ENCODE data around the gene PELI2. TPM values are rescaled to one million over a fixed set of nuclear protein-coding genes. Genes with fewer than 3 reads are reported as not detected.

The PELI2 gene, protein sequence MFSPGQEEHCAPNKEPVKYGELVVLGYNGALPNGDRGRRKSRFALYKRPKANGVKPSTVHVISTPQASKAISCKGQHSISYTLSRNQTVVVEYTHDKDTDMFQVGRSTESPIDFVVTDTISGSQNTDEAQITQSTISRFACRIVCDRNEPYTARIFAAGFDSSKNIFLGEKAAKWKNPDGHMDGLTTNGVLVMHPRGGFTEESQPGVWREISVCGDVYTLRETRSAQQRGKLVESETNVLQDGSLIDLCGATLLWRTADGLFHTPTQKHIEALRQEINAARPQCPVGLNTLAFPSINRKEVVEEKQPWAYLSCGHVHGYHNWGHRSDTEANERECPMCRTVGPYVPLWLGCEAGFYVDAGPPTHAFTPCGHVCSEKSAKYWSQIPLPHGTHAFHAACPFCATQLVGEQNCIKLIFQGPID
- 1 to 10 TPM; 2.5 to 3.6 TPM for total RNA-seq

DNA sequence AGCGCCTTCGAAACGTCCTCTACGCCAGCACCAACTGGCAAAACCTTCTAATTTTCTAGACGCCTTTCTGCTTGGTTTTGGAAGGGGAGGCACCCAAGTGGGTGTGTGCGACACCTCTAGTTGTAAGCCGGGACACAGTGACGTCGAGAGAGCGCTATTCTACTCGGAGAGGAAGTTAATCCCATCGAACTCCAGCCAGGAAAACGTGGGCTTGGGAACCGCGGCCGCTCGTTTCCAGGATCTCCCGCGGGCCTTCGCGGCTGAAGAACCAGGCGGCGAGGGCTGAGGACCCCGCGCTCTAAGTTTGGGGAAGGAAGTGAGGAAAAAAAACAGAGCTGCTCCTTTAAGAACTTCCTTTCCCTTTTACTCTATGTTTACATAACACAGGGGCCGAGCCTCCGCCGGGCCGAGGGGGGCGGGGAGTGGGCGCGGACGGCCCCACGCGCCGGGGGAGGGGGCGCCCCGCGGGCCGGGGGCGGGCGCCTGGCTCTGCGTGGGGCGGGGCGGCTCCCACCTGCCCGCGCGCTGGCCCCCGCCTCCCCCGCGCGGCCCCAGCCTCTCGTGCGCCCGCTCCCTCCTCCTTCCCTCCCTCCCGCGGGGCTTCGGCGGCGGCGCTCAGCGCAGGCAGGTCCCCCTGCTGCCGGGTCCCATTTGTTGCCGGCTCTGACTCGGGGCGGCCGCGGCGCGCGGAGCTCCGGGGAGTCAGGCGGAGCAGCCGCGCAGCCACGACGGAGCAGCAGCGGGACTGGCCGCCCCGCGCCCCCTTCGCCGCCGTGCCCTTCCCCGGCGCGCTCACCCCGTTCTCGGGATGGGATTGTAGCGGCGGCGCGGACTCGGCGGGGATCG, at the start of gene PELI2:
TSS of gene PELI2 (plus strand) at position 647 of the 846 bp plus-strand sequence. CDS start 250 bp downstream, outside the sequence.
- CTCF ChIA-PET, result interaction anchor here (1.0 to 1.3 kb wide), 2 partner anchors 9 to 11 kb away, joined by 5 read pairs; no protein-coding TSS in a partner anchor
- Mint-ChIP-seq H3K27me3 (peaks cover 42% of the 10 kb centered on the region), H3K36me3 (ENCODE audit: low read depth) (no peaks in the 10 kb centered on the region), H3K27ac (peak within 1 kb of the TSS; percentile 92), H3K4me1 (peaks cover 35% of the 10 kb centered on the region), H3K4me3 (peak within 1 kb of the TSS; percentile 87), H3K9me3 (no peaks in the 10 kb centered on the region)
- DNase-seq, result peak; percentile 82
- POLR2A ChIA-PET, result no interaction called here

DNA sequence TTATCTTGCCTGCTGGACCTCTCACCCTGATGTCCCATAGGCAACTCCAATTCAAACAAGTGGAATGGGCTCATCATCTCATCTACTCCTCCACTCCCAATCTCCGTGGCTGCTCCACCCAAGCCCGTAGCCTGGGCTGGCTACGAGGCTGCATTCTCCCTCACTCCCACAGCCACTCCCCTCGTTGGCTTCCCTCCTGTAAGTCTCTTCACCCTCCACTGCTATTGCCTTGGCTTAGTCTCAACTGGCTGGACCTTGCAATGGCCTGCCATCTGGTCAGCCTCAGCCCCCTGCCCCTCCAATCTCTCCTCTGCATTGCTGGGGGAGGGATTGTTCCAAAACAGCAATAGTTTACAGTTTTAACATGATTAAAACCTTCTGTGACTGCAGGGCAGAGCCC, 44.4 kb upstream of the PELI2 start:
- POLR2A ChIA-PET, result no interaction called here
- Mint-ChIP-seq H3K27me3 (peaks cover 6% of the 10 kb centered on the region), H3K27ac (no peak overlapping the region), H3K36me3 (ENCODE audit: low read depth) (no peaks in the 10 kb centered on the region), H3K4me3 (no peak overlapping the region), H3K9me3 (no peaks in the 10 kb centered on the region), H3K4me1 (no peaks in the 10 kb centered on the region)
- CTCF ChIA-PET, result no interaction called here
- DNase-seq, result no peak

DNA sequence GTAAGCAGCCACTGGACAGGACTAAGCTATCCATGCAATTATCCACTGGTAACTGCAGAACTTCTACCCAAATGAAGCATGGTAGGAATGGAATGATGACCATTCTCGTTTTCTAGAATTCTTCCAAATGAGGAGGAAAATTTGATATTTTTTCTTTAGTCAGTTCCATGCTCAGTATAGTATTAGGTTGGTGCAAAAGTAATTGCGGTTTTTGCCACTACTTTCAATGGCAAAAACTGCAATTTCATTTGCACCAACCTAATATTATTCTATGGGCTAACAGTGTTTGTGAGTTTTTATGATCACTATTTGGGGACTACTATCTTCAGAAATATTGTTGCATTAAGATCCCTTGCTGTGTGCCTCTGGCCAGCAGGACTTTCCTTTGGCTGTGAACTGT, 42.9 kb upstream of the PELI2 start:
- H3K4me1 Mint-ChIP-seq, result no peaks in the 10 kb centered on the region
- ChIA-PET POLR2A (no interaction called here), CTCF (no interaction called here)
- H3K27me3 Mint-ChIP-seq, result peaks cover 6% of the 10 kb centered on the region
- no peak for DNase-seq
- no peaks in the 10 kb centered on the region for H3K36me3 Mint-ChIP-seq (ENCODE audit: low read depth)
- H3K9me3 Mint-ChIP-seq, result no peaks in the 10 kb centered on the region
- no peak overlapping the region for H3K27ac Mint-ChIP-seq
- no peak overlapping the region for H3K4me3 Mint-ChIP-seq

DNA sequence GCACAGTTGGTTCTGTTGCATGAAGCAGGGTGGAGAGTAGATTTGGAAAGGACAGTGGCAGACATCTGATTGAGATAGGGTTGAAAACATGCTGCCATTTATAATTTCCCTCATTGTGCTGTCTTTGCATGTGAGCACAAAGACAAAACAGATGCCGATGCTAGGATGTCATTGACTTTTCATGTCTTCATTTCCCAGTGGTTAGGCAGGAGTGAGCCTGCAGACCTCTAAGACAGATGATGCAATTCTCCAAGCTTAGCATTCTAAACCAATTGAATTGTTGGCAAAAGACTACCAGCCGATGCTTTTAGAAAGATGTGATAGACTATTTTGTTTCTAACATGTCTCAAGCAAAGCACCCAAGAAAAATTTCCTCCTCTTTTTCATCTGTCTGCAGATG, 37.1 kb upstream of the PELI2 start:
- CTCF ChIA-PET, result interaction anchor here (0.6 to 1.1 kb wide), 2 partner anchors 244 to 1122 kb away, joined by 3 to 4 read pairs; no protein-coding TSS in a partner anchor
- peaks cover 26% of the 10 kb centered on the region for H3K27me3 Mint-ChIP-seq
- DNase-seq, result no peak
- H3K4me1 Mint-ChIP-seq, result no peaks in the 10 kb centered on the region
- H3K4me3 Mint-ChIP-seq, result no peak overlapping the region
- no peaks in the 10 kb centered on the region for H3K36me3 Mint-ChIP-seq (ENCODE audit: low read depth)
- no peaks in the 10 kb centered on the region for H3K9me3 Mint-ChIP-seq
- H3K27ac Mint-ChIP-seq, result no peak overlapping the region
- POLR2A ChIA-PET, result no interaction called here

DNA sequence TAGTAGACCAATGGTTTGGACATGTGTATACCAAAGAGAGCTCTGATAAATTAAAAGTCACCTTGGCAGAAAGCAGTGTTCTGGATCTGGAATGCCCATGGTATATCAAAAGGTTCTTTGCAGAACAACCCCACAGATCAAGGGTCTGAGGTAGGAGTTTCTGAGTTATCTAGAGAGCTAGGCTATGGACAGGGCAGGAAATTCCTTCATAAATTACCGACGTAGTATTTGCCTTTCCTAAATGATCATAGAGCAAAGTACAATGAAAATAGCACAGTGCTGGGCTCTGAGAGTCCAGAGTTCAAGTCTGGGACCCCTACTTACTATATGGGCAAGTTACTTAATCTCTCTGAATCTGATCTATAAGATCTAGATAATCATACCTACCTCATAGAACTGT, 35.3 kb upstream of the PELI2 start:
- H3K9me3 Mint-ChIP-seq, result no peaks in the 10 kb centered on the region
- H3K27ac Mint-ChIP-seq, result no peak overlapping the region
- no peak for DNase-seq
- no peaks in the 10 kb centered on the region for H3K4me1 Mint-ChIP-seq
- no peaks in the 10 kb centered on the region for H3K36me3 Mint-ChIP-seq (ENCODE audit: low read depth)
- H3K4me3 Mint-ChIP-seq, result no peak overlapping the region
- ChIA-PET CTCF (no interaction called here), POLR2A (no interaction called here)
- H3K27me3 Mint-ChIP-seq, result peaks cover 27% of the 10 kb centered on the region

DNA sequence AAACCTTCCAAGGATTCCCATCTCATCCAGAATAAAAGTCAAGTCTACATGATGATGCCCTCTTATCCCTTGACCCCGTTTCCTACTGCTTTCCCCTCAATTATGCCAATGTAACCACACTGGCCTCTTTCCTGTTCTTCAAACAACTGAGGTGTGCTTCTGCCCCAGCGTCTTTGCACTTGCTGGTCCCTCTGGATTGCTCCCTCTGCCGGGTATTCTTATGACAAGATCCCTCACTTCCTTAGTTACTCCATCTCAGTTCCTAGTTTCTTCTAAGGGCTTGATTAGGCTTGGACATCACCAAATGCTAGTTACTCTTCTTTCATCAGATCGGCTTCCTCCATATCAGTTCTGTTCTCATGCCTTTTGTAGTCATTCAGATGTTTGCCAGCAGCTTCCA, 32.7 kb upstream of the PELI2 start:
- ChIA-PET CTCF (no interaction called here), POLR2A (no interaction called here)
- no peaks in the 10 kb centered on the region for H3K4me1 Mint-ChIP-seq
- no peaks in the 10 kb centered on the region for H3K9me3 Mint-ChIP-seq
- H3K4me3 Mint-ChIP-seq, result no peak overlapping the region
- H3K27ac Mint-ChIP-seq, result no peak overlapping the region
- no peaks in the 10 kb centered on the region for H3K36me3 Mint-ChIP-seq (ENCODE audit: low read depth)
- H3K27me3 Mint-ChIP-seq, result peaks cover 33% of the 10 kb centered on the region
- DNase-seq, result no peak

DNA sequence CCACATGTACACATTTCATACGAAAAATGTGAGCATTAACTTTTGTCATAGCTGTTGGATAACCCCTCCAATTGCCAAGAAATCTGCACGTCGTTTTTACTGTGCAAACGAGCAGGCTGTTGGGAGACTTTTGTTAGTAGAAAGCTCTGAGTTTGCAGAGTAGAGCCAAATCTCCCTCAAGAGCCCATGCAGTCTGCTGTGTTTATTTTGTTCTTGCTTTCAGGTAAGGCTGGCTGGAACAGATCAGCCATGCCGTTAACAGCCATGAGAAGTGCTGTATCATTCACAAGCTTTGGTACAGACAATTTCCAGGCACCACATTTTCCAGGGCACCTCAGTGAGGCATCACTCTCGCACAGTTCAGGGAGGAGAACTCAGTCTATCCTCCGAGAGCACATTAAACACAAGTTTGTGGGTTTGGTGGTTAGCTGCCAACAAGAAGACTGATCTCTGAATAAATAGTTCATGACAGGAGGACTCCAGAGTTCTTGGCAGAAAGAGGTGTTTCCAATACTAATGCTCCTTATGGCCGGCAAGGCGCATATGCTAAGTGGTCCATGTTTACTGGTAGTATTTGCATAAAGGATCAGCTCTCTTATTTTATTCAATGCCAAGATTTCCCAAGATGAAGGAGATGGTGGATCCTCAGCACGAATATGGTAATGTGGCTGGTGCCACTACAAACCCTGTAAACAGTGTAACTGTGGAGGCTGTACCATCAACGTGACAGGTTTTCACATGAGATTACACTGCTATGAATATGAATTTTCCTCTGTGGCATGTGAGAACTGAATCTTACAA, 30.3 kb upstream of the PELI2 start:
- POLR2A ChIA-PET, result no interaction called here
- Mint-ChIP-seq H3K9me3 (no peaks in the 10 kb centered on the region), H3K27me3 (peaks cover 25% of the 10 kb centered on the region), H3K4me1 (no peaks in the 10 kb centered on the region), H3K27ac (no peak overlapping the region), H3K4me3 (no peak overlapping the region), H3K36me3 (ENCODE audit: low read depth) (no peaks in the 10 kb centered on the region)
- CTCF ChIA-PET, result no interaction called here
- no peak for DNase-seq

DNA sequence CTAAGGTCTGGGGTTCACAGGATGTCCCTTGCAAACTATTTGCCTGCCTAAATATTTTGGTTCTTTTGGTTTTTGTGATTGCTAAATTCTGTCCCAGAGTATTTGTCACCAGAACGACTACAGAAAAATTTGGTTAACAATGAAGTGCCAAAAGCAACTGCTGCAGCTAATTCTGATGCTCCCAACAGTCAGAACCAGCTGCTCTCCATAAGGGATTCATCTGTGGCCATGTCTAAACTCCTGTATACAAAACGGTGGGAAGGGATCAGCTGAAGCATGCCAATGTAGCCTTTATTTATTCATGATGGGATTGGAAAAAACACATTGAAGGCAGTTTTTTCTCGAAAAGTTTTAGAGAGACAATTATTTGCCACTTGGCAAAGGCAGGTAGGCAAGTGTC, 29.3 kb upstream of the PELI2 start:
- POLR2A ChIA-PET, result no interaction called here
- DNase-seq, result no peak
- peaks cover 21% of the 10 kb centered on the region for H3K27me3 Mint-ChIP-seq
- H3K4me3 Mint-ChIP-seq, result no peak overlapping the region
- CTCF ChIA-PET, result interaction anchor here (0.6 kb wide), 1 partner anchor 369 kb away, joined by 4 read pairs; no protein-coding TSS in a partner anchor
- H3K36me3 Mint-ChIP-seq (ENCODE audit: low read depth), result no peaks in the 10 kb centered on the region
- H3K4me1 Mint-ChIP-seq, result no peaks in the 10 kb centered on the region
- H3K9me3 Mint-ChIP-seq, result no peaks in the 10 kb centered on the region
- H3K27ac Mint-ChIP-seq, result no peak overlapping the region

DNA sequence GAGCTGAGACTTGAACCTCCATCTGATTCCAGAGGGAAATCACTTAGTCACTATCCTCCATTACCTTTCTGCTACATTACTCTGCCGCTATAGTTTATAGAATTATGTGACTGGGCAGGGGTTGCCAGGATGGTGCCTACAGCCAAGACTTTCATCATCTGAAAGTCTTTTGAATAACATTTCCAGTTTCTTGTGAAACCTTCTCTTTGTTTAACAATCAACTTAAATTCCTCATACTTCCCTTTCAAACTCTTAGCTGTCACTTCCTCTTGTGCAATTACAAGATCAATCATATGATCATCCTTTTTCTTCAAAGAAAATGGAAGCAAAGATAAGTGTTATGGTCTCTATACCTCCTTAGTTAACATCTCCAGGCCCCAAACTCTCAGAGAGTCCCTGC, 25.4 kb upstream of the PELI2 start:
- Mint-ChIP-seq H3K27ac (no peak overlapping the region), H3K9me3 (no peaks in the 10 kb centered on the region), H3K27me3 (peaks cover 14% of the 10 kb centered on the region), H3K36me3 (ENCODE audit: low read depth) (no peaks in the 10 kb centered on the region), H3K4me3 (no peak overlapping the region), H3K4me1 (no peaks in the 10 kb centered on the region)
- POLR2A ChIA-PET, result no interaction called here
- CTCF ChIA-PET, result interaction anchor here (0.6 kb wide), 1 partner anchor 413 kb away, joined by 4 read pairs; no protein-coding TSS in a partner anchor
- DNase-seq, result no peak

DNA sequence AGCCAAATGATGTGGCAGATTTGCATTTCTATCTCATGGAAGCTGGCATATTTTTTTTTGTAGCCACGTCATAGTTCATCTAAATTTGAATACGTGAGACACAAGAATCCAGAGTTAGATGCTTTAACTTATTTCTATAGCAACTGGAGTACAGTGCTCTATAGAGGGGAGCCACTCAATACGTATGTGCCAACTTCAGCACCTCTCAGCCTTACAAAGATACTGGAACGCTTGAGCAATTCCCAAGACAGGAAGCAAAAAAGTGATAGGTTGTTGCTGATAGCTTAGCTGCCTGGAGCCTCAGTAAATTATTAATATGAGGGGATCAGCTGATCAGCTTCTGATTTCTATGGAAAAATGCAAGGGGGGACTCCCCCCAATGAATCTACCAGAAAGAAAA, 24.1 kb upstream of the PELI2 start:
- Mint-ChIP-seq H3K4me1 (no peaks in the 10 kb centered on the region), H3K27me3 (peaks cover 12% of the 10 kb centered on the region), H3K9me3 (no peaks in the 10 kb centered on the region), H3K27ac (no peak overlapping the region), H3K36me3 (ENCODE audit: low read depth) (no peaks in the 10 kb centered on the region), H3K4me3 (no peak overlapping the region)
- no peak for DNase-seq
- POLR2A ChIA-PET, result no interaction called here
- CTCF ChIA-PET, result no interaction called here

DNA sequence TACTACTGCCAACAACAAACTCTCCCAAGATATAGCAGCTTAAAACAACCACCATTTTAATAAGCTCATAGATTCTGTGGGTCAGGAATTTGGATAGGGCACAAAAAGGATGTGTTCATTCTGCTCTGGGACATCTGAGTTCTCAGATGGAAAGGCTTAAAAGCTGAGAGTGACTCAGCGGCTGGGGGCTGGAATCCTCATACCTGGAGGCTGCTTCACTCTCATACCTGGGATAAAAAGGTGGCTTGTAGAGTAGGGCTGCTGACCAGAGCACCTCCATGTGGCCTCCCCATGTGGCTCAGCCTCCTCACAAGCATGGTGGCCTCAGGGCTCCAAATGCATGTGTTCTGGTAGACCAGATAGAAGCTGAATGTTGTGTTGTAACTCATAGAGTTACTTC, 20.2 kb upstream of the PELI2 start:
- H3K4me1 Mint-ChIP-seq, result no peaks in the 10 kb centered on the region
- H3K9me3 Mint-ChIP-seq, result no peaks in the 10 kb centered on the region
- H3K4me3 Mint-ChIP-seq, result no peak overlapping the region
- ChIA-PET CTCF (interaction anchor here (0.7 kb wide), 1 partner anchor 8 kb away, joined by 3 read pairs; no protein-coding TSS in a partner anchor), POLR2A (no interaction called here)
- peaks cover 12% of the 10 kb centered on the region for H3K27me3 Mint-ChIP-seq
- DNase-seq, result no peak
- H3K27ac Mint-ChIP-seq, result no peak overlapping the region
- H3K36me3 Mint-ChIP-seq (ENCODE audit: low read depth), result no peaks in the 10 kb centered on the region

DNA sequence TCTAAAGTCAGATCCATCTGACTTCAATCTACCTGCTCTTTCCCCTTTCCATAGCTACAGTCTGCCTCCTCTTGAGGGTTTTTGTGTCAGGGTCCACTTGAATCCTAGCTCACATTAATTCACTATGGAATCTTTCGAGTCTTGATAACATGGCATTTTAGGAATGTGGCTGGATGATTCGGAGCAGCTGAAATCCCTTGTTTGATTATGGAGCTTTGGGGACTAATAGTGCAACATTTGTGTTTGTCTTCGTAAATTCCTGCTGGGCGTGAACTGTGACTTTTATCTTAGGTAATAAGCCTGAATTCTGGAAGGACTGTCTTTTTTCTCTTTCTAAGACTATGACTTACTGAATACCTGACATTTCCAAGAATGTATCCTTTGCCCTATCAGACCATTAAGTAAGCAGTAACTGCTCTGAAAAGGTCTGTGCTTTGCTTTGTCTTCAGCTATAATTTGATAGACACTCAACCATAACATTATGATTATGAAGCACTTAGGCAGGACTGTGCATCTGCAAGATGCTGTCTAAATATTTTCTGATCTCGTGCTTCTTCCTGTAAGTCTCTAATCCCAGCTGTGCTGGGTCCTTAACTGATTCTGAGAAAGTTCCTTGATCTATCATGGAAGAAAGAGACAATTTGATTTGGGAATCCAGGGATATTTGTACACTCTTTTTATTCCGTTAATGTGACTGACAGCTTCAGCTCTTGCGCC, 19.0 kb upstream of the PELI2 start:
- H3K27me3 Mint-ChIP-seq, result peaks cover 12% of the 10 kb centered on the region
- no peak for DNase-seq
- ChIA-PET CTCF (no interaction called here), POLR2A (no interaction called here)
- H3K4me3 Mint-ChIP-seq, result no peak overlapping the region
- no peaks in the 10 kb centered on the region for H3K4me1 Mint-ChIP-seq
- no peak overlapping the region for H3K27ac Mint-ChIP-seq
- H3K36me3 Mint-ChIP-seq (ENCODE audit: low read depth), result no peaks in the 10 kb centered on the region
- H3K9me3 Mint-ChIP-seq, result no peaks in the 10 kb centered on the region

Measured in activated CD4-positive, alpha-beta T cell treated with anti-CD3 and anti-CD28 coated beads, Interleukin-2, amount 10 ng/mL, durations not matched to agents 7 days and 5 days (primary cell).